Upper lobe of right lung (tissue), 1 donor: ENCODE measurements around the gene ZDHHC1. TPM values are rescaled to one million over a fixed set of nuclear protein-coding genes. Genes with fewer than 3 reads are reported as not detected.
A peak's percentile ranks its signal among the peaks of the same experiment; 100 is the strongest.

Experiments used
- ATAC-seq: fragments of 200-7000 bp; cut with Tn5 transposase; one replicate; pipeline ENCODE4 v1.9.1; 2020; ENCODE audit warnings: mild to moderate bottlenecking, moderate library complexity
- DNase-seq: peaks from one replicate; pipeline ENCODE4 v3.0.0-alpha.2; 2020
- H3K27ac ChIP-seq: fragments of 200-600 bp; one replicate; pipeline ENCODE4 v1.8.0; 2022
- H3K27me3 ChIP-seq: fragments of 200-600 bp; one replicate; pipeline ENCODE4 v1.8.0; 2022; ENCODE audit warnings: mild to moderate bottlenecking
- H3K36me3 ChIP-seq: fragments of 200-600 bp; one replicate; pipeline ENCODE4 v1.8.0; 2022
- H3K4me1 ChIP-seq: fragments of 200-600 bp; one replicate; pipeline ENCODE4 v1.8.0; 2022
- H3K4me3 ChIP-seq: fragments of 200-600 bp; one replicate; pipeline ENCODE4 v1.8.0; 2022; ENCODE audit warnings: mild to moderate bottlenecking
- H3K9me3 ChIP-seq: fragments of 200-600 bp; one replicate; pipeline ENCODE4 v1.8.0; 2022
- intact Hi-C: fragments of 100-400 bp; cut with DNase I; formaldehyde crosslinking; loops from one replicate; pipeline ENCODE4 v1.11.0; 2022
- total RNA-seq: library from RNA; stranded (reverse); fragmentation: NEBNext Ultra II Directional; extraction: Animal tissue kit (Norgen Biotek cat#: 25700); gene quantifications from one replicate; pipeline ENCODE4 v1.2.1, GENCODE V29; 2021
- TF ChIP-seq, protein P1 (sequence below): fragments of 200-600 bp; IDR thresholded peaks from one replicate; pipeline ENCODE4 v1.8.0; 2022; ENCODE audit warnings: antibody characterized with exemption
- donor health status: DM: no; HTN: yes; CAD: no; lungs with severe emphysema.

Gene ZDHHC1
- total RNA-seq, 1 donor from 2014 or later, result 11.1 TPM

DNA sequence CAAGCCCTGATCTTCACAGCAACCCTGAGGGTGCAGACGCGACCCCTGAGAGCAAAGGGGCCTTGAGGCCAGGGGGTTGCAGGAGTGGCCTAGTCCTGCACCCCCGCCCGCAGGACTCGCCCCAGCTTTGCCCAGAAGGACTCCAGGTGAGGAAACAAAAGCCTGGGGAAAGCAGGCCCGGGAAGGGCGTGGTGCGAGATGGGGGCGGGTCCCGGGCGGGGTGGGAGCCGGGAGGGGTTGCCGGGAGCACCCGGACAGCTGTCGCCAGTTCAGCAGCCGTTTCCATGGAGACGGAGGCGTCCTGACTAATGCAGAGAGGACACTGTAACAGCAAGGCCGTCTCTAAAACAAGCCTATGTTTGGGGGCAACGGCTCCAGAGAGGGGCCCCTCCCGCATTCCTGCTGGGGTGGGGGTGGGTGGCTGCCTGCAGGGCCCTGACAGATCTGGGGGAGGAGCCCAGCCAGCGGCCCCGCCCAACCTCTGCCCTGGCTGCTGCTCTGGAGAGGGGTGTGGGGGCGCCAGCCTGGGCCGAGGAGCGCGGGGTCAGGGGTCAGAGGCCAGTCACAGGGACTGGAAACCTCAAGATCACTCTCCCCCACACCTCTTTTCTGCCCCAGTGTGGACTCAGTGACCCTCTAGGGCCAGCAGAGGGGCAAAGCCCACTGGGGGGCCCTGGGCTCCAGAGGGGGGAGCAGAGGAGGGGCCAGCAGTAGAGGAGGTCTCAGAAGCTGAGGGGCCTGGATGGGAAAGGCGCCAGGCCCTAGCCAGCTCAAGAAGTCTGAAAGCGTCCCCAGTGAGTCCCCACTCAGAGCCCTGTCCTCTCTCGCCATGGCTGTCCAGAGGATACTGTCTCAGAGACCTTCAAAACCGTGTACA lies 19.9 kb downstream of the ZDHHC1 start:
- peaks cover 44% of the 10 kb centered on the region for H3K4me1 ChIP-seq

DNA sequence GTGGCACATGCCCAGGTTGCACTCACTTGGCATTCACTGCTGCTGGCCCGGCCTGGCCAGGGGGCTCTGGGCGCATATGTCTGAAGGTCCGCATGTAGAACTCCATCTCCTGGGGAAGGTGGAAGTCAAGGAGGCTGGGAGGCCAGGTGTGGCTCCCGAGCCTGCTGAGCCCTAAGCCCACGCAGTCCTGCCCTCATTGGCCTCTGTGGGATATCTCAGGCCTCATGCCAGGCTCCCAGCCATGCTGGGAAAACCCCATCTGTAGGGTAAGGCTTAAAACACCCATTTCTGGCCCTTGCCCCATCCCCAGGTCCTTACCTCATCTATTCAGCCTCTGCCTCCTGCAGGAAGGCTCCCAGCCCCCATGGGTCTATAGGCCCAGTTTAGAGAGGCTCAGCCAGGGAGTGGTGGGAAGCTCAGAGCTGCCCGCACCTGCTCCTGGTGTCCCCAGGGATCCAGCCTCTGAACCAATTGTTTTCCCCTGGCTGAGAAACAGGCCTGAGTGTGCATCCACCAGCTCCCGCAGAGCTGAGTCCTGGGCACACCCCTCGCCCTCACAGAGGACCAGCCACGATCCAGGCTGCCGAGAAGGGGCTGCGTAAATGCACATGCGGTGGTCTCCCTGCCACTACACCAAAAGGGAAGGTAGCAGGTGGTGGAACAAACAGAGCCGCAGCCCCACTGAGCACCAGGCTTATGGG lies 20.7 kb downstream of the ZDHHC1 start:
- TF ChIP-seq, protein P1, sequence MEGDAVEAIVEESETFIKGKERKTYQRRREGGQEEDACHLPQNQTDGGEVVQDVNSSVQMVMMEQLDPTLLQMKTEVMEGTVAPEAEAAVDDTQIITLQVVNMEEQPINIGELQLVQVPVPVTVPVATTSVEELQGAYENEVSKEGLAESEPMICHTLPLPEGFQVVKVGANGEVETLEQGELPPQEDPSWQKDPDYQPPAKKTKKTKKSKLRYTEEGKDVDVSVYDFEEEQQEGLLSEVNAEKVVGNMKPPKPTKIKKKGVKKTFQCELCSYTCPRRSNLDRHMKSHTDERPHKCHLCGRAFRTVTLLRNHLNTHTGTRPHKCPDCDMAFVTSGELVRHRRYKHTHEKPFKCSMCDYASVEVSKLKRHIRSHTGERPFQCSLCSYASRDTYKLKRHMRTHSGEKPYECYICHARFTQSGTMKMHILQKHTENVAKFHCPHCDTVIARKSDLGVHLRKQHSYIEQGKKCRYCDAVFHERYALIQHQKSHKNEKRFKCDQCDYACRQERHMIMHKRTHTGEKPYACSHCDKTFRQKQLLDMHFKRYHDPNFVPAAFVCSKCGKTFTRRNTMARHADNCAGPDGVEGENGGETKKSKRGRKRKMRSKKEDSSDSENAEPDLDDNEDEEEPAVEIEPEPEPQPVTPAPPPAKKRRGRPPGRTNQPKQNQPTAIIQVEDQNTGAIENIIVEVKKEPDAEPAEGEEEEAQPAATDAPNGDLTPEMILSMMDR, result no peak
- Histone ChIP-seq H3K9me3 (no peaks in the 10 kb centered on the region), H3K36me3 (no peaks in the 10 kb centered on the region), H3K4me1 (peaks cover 48% of the 10 kb centered on the region), H3K27me3 (no peaks in the 10 kb centered on the region), H3K27ac (peak overlapping the region; percentile 17), H3K4me3 (no peak overlapping the region)
- intact Hi-C loops, result loop anchor here (10.0 kb wide), 1 partner anchor 121 kb away; the partner anchor contains the start of gene PLEKHG4
- ATAC-seq (no peak), DNase-seq (peak; percentile 65)

More for the DNA sequence above, 19.9 kb downstream of the ZDHHC1 start:
- H3K36me3 ChIP-seq, result no peaks in the 10 kb centered on the region
- H3K4me3 ChIP-seq, result no peak overlapping the region
- H3K27me3 ChIP-seq, result no peaks in the 10 kb centered on the region
- no peaks in the 10 kb centered on the region for H3K9me3 ChIP-seq
- H3K27ac ChIP-seq, result peak overlapping the region; percentile 63
- intact Hi-C loops, result loop anchor here (10.0 kb wide), 1 partner anchor 122 kb away; the partner anchor contains the start of gene PLEKHG4
- peak; percentile 14 for ATAC-seq
- TF ChIP-seq, protein P1, result no peak
- peak; percentile 85 for DNase-seq

DNA sequence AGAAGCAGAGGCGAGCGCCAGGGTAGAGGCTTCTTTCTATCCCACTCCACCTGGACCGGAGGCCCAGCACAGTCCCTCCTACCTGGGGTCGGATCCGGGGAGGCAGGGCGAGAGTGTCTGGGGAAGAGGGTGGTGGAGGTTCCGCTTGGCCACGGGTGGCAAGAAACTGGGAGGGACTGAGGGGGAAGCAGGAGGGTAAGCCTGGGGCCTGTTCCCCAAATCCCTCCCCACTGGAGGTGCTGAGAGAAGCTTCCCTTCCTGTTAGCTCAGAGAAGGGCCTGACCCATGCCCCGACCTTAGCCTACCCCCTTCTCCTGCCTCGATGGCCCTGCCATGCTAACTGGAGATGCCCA lies 21.2 kb downstream of the ZDHHC1 start:
- H3K27me3 ChIP-seq, result no peaks in the 10 kb centered on the region
- H3K36me3 ChIP-seq, result no peaks in the 10 kb centered on the region
- H3K9me3 ChIP-seq, result no peaks in the 10 kb centered on the region
- intact Hi-C loops, result loop anchor here (10.0 kb wide), 1 partner anchor 120 kb away; the partner anchor contains the start of gene PLEKHG4
- DNase-seq (no peak), ATAC-seq (no peak)
- TF ChIP-seq, protein P1, result no peak
- peaks cover 48% of the 10 kb centered on the region for H3K4me1 ChIP-seq
- peak overlapping the region; percentile 1 for H3K4me3 ChIP-seq
- peak overlapping the region; percentile 17 for H3K27ac ChIP-seq

DNA sequence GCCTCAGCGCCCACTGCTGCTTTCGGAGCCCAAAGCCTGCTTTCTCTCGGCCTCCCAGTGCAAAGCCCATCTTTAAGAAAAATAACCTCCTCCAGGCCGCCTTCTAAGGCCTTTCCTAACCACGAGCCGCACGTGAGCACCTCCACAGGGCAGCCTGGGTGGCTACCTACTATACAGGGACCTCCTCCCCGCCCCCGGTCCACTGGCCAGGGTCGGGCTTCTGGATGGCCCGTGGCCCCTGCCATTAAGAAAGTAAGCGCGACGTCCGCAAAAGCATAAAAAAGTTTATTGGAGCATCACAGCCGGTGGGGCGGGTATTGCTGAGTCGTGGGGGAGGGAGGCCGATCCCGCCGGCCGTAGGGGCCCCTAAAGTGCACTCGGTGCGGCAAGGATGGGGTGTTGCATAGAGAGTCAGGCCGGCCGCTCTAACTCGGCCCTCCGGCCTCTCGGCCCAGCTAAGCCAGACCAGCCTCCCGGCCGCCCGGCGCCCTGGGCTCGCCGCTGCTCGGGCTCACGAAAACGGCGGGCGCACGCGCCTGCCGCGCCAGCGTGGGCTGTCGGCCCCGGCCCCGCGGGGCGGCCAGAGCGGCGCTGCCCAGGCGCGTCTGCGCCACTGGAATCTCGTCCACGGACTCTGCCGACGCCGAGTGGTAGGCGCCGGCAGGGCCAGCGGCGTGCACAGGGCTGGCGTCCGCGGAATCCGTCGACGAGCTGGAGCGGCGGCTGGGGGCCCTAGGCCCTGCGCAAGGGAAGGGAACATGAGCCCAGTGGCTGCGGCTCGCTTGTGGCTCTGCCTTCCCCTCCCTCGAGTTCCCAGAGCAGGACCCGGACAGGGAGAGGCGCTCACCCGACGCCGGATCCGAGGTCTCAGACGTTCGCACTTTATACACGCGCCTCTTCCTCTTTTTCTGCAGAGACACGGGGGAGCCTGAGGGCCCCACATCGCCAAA lies 21.8 kb downstream of the ZDHHC1 start:
- TF ChIP-seq, protein P1, result no peak
- DNase-seq (peak; percentile 68), ATAC-seq (no peak)
- H3K27ac ChIP-seq, result peak overlapping the region; percentile 71
- H3K36me3 ChIP-seq, result no peaks in the 10 kb centered on the region
- H3K27me3 ChIP-seq, result no peaks in the 10 kb centered on the region
- H3K9me3 ChIP-seq, result no peaks in the 10 kb centered on the region
- intact Hi-C loops, result loop anchor here (10.0 kb wide), 1 partner anchor 120 kb away; the partner anchor contains the start of gene PLEKHG4
- H3K4me3 ChIP-seq, result peak overlapping the region; percentile 42
- H3K4me1 ChIP-seq, result peaks cover 46% of the 10 kb centered on the region

DNA sequence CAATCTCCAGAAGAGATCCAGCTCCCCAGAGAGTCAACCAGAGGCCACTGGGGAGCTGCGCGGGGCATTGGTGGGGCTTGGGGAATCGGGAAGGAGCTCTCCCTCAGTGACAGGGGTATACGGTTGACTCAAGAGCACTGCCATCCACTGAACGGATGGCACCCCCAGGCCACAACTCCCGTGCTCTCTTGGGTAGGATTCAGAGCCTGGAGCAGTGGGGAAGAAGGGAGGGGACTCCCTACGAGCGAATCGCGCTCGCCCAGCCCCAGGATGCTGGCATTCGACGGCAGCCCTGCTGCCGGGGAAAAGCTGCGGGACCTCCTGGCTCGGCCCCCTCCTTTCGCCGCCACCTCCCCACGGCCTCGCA lies 22.5 kb downstream of the ZDHHC1 start:
- no peak for DNase-seq
- TF ChIP-seq, protein P1, result no peak
- ATAC-seq, result no peak
- Histone ChIP-seq H3K9me3 (no peaks in the 10 kb centered on the region), H3K4me1 (peaks cover 40% of the 10 kb centered on the region), H3K36me3 (no peaks in the 10 kb centered on the region), H3K4me3 (peak overlapping the region; percentile 42), H3K27me3 (no peaks in the 10 kb centered on the region), H3K27ac (peak overlapping the region; percentile 71)
- intact Hi-C loops, result loop anchor here (10.0 kb wide), 1 partner anchor 119 kb away; the partner anchor contains the start of gene PLEKHG4
